Testis (tissue), 3 donors: ENCODE results near the gene CHST2. TPM values are rescaled to one million over a fixed set of nuclear protein-coding genes. Genes with fewer than 3 reads are reported as not detected.

Source experiments
- DNase-seq: peaks from one replicate; pipeline ENCODE4 v3.0.0-alpha.2; 2019
- H3K27ac ChIP-seq, 2 donors: fragments of 200-600 bp; sonication (generic); one replicate each; pipeline ENCODE4 v1.5.1; 2019
- H3K27me3 ChIP-seq: fragments of 200-600 bp; sonication (generic); one replicate; pipeline ENCODE4 v1.5.1; 2019
- H3K36me3 ChIP-seq: fragments of 200-600 bp; sonication (generic); one replicate; pipeline ENCODE4 v1.5.1; 2017; ENCODE audit warnings: low read depth; ENCODE audit errors: missing control alignments
- H3K4me1 ChIP-seq: fragments of 200-600 bp; sonication (generic); one replicate; pipeline ENCODE4 v1.5.1; 2019
- H3K4me3 ChIP-seq, 2 donors: fragments of 200-600 bp; sonication (generic); one replicate each; pipeline ENCODE4 v1.5.1; 2017 to 2019
- H3K9me3 ChIP-seq: fragments of 200-600 bp; sonication (generic); one replicate; pipeline ENCODE4 v1.5.1; 2017
- POLR2A ChIP-seq: fragments of 450-650 bp; IDR thresholded peaks from one replicate; pipeline ENCODE4 v1.6.1; 2017; ENCODE audit warnings: antibody characterized with exemption, mild to moderate bottlenecking, moderate library complexity
- WGBS, 2 donors: methylation state at CpG; one replicate each; pipeline ENCODE4 v1.1.5; 2018; 5-methylcytosine and 5-hydroxymethylcytosine counted together
- intact Hi-C: fragments of 100-400 bp; cut with DNase I; formaldehyde crosslinking; loops from one replicate; pipeline ENCODE4 v1.15.1; 2023; ENCODE audit warnings: low total_unique reads
- polyA plus RNA-seq: library from polyadenylated mRNA; stranded (reverse); fragments of 350-450 nt; fragmentation: Illumina TruSeq; extraction: RNeasy Lipid Tissue Mini Kit (QIAGEN cat#74804); gene quantifications from one replicate; pipeline ENCODE4 v1.2.3, GENCODE V29; 2014; ENCODE audit warnings: low read depth, low replicate concordance; ENCODE audit not compliant: insufficient read depth
- total RNA-seq, 2 donors: library from RNA; depleted of rRNA; stranded (reverse); fragments of >200 nt; gene quantifications; one replicate each; pipeline ENCODE4 v1.2.3, GENCODE V29; 2016
- TF ChIP-seq, protein P1 (sequence below), 3 experiments: fragments of 450-650 bp in 2 of 3; fragments of 200-600 bp in 1 of 3; sonication (generic) in 1 of 3; IDR thresholded peaks; one replicate each; pipeline ENCODE4 v1.5.1; 2016 to 2019; ENCODE audit warnings: antibody characterized with exemption in 3 of 3, mild to moderate bottlenecking in 2 of 3, moderate library complexity in 1 of 3

The CHST2 gene
- total and polyA plus RNA-seq, 3 donors from 2014 or later, result 3.7 to 7.5 (median 6.8) TPM

DNA sequence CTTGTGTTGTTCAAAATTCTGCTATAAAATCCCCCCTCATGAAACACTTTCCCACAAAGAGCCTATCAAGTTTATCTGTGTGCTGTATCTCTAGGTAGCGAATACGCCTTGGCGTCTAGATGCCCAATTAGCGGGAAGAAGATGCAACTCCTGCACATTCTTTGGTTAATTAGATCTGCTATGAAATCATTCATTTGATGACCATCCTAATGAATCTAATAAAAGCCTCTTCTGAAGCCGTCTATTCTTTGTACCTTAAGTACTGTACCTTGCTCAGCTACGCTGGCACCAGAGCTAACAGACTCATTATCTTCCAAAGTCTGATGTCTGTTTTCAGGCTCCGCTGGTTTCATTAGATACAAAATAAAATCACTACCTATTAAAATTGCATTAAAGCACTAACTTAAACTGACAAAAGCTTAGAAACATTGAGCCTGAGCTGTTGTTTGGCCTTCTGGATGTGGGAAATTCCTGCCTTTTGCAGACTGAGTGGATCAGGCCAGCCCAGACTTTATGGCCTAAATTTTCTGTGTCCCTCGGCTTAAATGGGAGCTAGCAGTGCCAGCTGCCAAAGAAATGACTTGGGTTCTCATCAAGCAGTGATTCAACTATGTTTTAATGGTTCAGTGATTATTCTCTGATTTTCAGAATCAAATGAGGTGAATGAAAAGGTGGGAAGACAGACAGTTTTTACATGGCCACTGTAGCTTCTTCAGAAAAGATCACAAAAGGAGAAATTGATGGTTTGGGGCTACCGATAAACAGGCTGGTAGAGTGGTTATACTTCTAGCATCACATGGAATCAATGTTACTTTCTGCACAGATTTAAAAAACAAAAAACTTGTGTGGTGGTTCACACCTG lies 28.4 kb upstream of the CHST2 start:
- WGBS, 2 donors, result 86 to 88% methylated on average over 9 of the region's 9 CpGs
- no peaks in the 10 kb centered on the region for H3K27me3 ChIP-seq
- no peak overlapping the region for H3K27ac ChIP-seq
- H3K9me3 ChIP-seq, result no peaks in the 10 kb centered on the region
- no peak overlapping the region for H3K4me3 ChIP-seq
- DNase-seq, result no peak
- H3K36me3 ChIP-seq, result no peaks in the 10 kb centered on the region
- no peak for TF ChIP-seq POLR2A
- TF ChIP-seq, protein P1, sequence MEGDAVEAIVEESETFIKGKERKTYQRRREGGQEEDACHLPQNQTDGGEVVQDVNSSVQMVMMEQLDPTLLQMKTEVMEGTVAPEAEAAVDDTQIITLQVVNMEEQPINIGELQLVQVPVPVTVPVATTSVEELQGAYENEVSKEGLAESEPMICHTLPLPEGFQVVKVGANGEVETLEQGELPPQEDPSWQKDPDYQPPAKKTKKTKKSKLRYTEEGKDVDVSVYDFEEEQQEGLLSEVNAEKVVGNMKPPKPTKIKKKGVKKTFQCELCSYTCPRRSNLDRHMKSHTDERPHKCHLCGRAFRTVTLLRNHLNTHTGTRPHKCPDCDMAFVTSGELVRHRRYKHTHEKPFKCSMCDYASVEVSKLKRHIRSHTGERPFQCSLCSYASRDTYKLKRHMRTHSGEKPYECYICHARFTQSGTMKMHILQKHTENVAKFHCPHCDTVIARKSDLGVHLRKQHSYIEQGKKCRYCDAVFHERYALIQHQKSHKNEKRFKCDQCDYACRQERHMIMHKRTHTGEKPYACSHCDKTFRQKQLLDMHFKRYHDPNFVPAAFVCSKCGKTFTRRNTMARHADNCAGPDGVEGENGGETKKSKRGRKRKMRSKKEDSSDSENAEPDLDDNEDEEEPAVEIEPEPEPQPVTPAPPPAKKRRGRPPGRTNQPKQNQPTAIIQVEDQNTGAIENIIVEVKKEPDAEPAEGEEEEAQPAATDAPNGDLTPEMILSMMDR (IDR thresholded peaks at IDR 0.05), result no peak
- intact Hi-C loops, result no loop called here
- no peaks in the 10 kb centered on the region for H3K4me1 ChIP-seq

DNA sequence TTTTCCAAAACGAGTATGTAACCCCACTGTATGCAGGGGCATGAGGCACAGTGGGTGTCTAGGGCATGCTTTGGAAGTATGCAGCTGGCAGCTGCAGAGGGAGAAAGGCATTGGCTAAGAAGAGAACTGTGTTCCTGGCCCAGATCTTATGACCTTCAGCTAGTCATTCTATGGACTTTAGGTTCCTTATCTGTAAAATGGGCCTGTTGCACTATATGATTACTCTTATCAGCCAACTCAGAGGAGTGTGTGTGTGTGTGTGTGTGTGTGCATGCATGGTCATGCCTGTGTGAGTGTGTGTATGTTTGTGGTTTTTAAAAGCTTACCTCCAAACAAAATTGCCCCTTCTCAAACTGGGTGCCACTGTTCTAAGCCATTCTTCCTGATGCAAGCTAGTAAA lies 27.4 kb upstream of the CHST2 start:
- H3K4me3 ChIP-seq, result no peak overlapping the region
- 71 to 87% methylated on average over 1 of the region's 1 CpG for WGBS, 2 donors
- TF ChIP-seq, protein P1 (IDR thresholded peaks at IDR 0.05), result no peak
- no peak for TF ChIP-seq POLR2A
- DNase-seq, result no peak
- no peaks in the 10 kb centered on the region for H3K9me3 ChIP-seq
- H3K27ac ChIP-seq, result no peak overlapping the region
- H3K27me3 ChIP-seq, result no peaks in the 10 kb centered on the region
- intact Hi-C loops, result no loop called here
- H3K36me3 ChIP-seq, result no peaks in the 10 kb centered on the region
- H3K4me1 ChIP-seq, result no peaks in the 10 kb centered on the region

DNA sequence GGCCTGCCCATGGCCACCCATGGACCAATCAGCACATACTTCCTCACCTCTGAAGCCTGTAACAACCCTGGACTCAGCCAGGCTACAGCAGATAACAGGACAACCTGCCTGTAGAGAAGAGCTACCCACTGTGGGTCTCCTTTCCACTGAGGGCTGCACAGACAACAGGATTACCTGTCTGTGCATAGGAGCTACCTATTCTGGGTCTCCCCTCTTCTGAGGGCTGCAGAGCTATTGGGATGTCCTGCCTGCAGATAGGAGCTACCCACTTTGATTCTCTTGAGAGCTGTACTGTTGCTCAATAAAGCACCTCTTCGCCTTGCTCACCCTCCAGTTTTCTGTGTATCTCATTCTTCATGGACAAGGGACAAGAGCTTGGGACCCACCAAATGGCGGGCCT lies 23.8 kb upstream of the CHST2 start:
- Histone ChIP-seq H3K27ac (no peak overlapping the region), H3K4me1 (no peaks in the 10 kb centered on the region), H3K36me3 (no peaks in the 10 kb centered on the region), H3K9me3 (no peaks in the 10 kb centered on the region), H3K27me3 (no peaks in the 10 kb centered on the region), H3K4me3 (no peak overlapping the region)
- TF ChIP-seq, protein P1 (IDR thresholded peaks at IDR 0.05), result no peak
- no peak for TF ChIP-seq POLR2A
- DNase-seq, result no peak
- intact Hi-C loops, result no loop called here
- WGBS, 2 donors, result 76 to 94% methylated on average over 2 of the region's 2 CpGs

DNA sequence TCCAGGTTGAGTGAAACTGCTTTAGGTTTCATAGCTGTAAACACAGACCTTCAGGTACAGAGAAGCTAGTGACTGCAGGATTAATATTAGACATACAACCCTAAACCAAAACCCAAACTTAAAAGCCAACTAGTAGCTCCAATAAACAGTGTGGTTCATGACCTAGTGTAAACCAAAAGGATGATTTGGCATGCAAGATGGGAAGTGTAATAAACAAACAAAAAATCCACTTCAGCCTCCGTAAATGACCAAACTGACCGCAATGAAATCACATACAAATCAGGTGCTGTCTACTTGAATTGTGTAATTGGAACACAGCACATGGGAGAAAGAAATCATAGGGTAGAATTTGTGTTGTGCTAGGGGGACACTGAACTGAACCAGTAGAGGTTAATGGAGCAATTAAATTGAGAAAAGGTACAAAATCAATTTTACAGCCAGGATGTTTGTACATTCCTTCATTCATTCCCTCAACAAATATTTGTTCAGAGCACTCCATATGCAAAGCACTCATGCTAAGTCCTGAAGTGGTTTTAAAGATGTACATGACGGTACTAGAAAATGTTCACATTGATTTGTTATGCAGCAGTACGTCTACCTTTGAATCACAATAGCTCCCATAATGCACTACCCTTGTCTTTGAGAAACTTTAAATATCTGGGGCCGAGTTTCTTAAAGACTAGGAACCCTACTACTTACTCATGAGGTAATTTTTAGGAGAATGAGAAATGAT lies 21.4 kb upstream of the CHST2 start:
- 93 to 96% methylated on average over 5 of the region's 5 CpGs for WGBS, 2 donors
- Histone ChIP-seq H3K9me3 (no peaks in the 10 kb centered on the region), H3K36me3 (no peaks in the 10 kb centered on the region), H3K4me1 (no peaks in the 10 kb centered on the region), H3K4me3 (no peak overlapping the region), H3K27ac (no peak overlapping the region), H3K27me3 (no peaks in the 10 kb centered on the region)
- intact Hi-C loops, result no loop called here
- TF ChIP-seq POLR2A, result no peak
- TF ChIP-seq, protein P1 (IDR thresholded peaks at IDR 0.05), result no peak
- DNase-seq, result no peak
